ENCODE results near the gene SDHB. TPM values are rescaled to one million over a fixed set of nuclear protein-coding genes. Genes with fewer than 3 reads are reported as not detected.

The SDHB gene
- polyA plus RNA-seq, 1 donor (not counting 4 experiments of a cell fraction or from before 2014, with no cell fraction given) = 228 TPM

GRCh38 chr1:16979475-16980327 lies 74.1 kb downstream of the SDHB start:
- no peaks in the 10 kb centered on the region for H3K9me1 ChIP-seq (ENCODE audit: control insufficient read depth, extremely low read depth, insufficient read depth, low read length)
- peaks cover 25% of the 10 kb centered on the region for H3K79me2 ChIP-seq (ENCODE audit: control insufficient read depth, insufficient read depth, low read length)
- no peaks in the 10 kb centered on the region for H4K20me1 ChIP-seq (ENCODE audit: control insufficient read depth, extremely low read depth, insufficient read depth, low read length)
- H3K36me3 ChIP-seq (ENCODE audit: control insufficient read depth in 2 of 2, extremely low read depth in 1 of 2, insufficient read depth in 2 of 2, low read length in 2 of 2) = peaks cover 8 to 17% of the 10 kb centered on the region in 2 experiments
- peaks cover 39% of the 10 kb centered on the region for H3K4me1 ChIP-seq (ENCODE audit: control insufficient read depth, extremely low read depth, insufficient read depth, low read length)
- peak overlapping the region; percentile 67 for H3K4me2 ChIP-seq (ENCODE audit: control insufficient read depth, extremely low read depth, insufficient read depth, low read depth, low read length)
- no peak for FAIRE-seq
- dilution Hi-C loops (cut with MboI; ENCODE audit: extremely low pct_ligation_motif_present, low sequenced_read_pairs) = no loop called here
- H3K27me3 ChIP-seq (ENCODE audit: control insufficient read depth, extremely low read depth, insufficient read depth, low read length) = no peaks in the 10 kb centered on the region
- no peak for DNase-seq (ENCODE audit: low read depth, low spot score)
- H2AFZ ChIP-seq (ENCODE audit: control insufficient read depth, low read length) = no peak overlapping the region
- peak overlapping the region; percentile 75 for H3K9ac ChIP-seq (ENCODE audit: control insufficient read depth, extremely low read depth, insufficient read depth, low read length)
- peak overlapping the region; percentile 92 for H3K27ac ChIP-seq (ENCODE audit: control insufficient read depth, insufficient read depth, low read length)
- H3K9me3 ChIP-seq (ENCODE audit: control insufficient read depth, low read depth, low read length) = no peaks in the 10 kb centered on the region
- peak overlapping the region; percentile 54 to 77 (median 62) for H3K4me3 ChIP-seq (ENCODE audit: control insufficient read depth in 2 of 3, extremely low read depth in 1 of 3, insufficient read depth in 2 of 3, low read depth in 1 of 3, low read length in 3 of 3)
- no peak for TF ChIP-seq EZH2 (IDR thresholded peaks at IDR 0.05; ENCODE audit: low read length)
- TF ChIP-seq CTCF (optimal IDR thresholded peaks at IDR 0.05 in 1 of 3, IDR thresholded peaks at IDR 0.05 in 1 of 3, conservative IDR thresholded peaks at IDR 0.05 in 1 of 3; ENCODE audit: extremely low read depth in 1 of 3, insufficient read depth in 2 of 3, low read length in 3 of 3) = no peak

DNA sequence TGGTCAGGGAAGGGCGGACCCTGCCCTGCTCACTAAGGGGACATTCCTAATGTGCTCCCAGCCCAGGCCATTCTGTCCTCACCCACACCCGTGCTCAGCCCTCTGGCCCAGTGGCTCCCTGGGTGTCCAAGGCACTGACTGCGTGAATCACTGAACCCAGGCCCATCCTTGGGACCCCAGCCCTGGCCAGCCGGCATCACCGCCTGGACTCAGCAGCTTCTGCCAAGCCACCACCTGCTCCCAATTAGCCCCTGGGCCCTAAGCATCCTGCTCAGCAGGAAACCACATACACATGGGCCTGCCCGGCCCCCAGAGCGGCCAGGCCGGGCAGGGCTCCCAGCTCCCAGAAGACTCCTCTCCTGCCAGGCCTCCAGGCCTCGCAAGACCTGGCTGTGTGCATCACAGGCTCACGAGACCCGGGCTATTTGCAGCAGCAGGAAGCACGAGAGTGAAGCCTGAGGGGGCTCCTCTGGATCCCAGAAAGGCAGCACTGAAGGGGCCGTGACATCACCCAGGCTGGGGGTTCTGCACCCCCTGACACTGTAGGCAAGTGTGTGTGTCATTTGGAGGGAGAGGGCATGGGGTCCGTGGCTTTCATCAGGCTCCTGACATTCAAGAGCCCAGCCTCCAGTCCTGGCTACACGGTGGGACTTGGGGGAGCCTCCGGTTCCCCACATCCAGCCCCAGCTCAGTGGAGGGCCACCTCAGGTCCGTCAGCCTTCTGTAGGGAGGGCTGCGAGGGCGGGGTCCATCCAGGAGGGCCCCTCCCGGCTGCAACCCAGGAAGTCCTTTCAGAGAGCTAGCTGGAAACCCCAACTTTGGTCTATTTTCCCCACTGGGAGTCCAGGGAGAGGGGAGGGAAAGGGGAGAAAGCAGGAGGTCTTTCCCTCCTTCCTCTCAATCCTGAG lies 75.0 kb downstream of the SDHB start:
- peaks cover 32% of the 10 kb centered on the region for H3K4me1 ChIP-seq (ENCODE audit: control insufficient read depth, extremely low read depth, insufficient read depth, low read length)
- H3K9me3 ChIP-seq (ENCODE audit: control insufficient read depth, low read depth, low read length) = no peaks in the 10 kb centered on the region
- no peak for DNase-seq (ENCODE audit: low read depth, low spot score)
- H3K36me3 ChIP-seq (ENCODE audit: control insufficient read depth in 2 of 2, extremely low read depth in 1 of 2, insufficient read depth in 2 of 2, low read length in 2 of 2) = peaks cover 8 to 17% of the 10 kb centered on the region in 2 experiments
- peaks cover 25% of the 10 kb centered on the region for H3K79me2 ChIP-seq (ENCODE audit: control insufficient read depth, insufficient read depth, low read length)
- FAIRE-seq = no peak
- H4K20me1 ChIP-seq (ENCODE audit: control insufficient read depth, extremely low read depth, insufficient read depth, low read length) = no peaks in the 10 kb centered on the region
- TF ChIP-seq CTCF (optimal IDR thresholded peaks at IDR 0.05 in 1 of 3, IDR thresholded peaks at IDR 0.05 in 1 of 3, conservative IDR thresholded peaks at IDR 0.05 in 1 of 3; ENCODE audit: extremely low read depth in 1 of 3, insufficient read depth in 2 of 3, low read length in 3 of 3) = no peak
- no peak for TF ChIP-seq EZH2 (IDR thresholded peaks at IDR 0.05; ENCODE audit: low read length)
- H3K27ac ChIP-seq (ENCODE audit: control insufficient read depth, insufficient read depth, low read length) = peak overlapping the region; percentile 13
- no peak overlapping the region for H2AFZ ChIP-seq (ENCODE audit: control insufficient read depth, low read length)
- H3K4me2 ChIP-seq (ENCODE audit: control insufficient read depth, extremely low read depth, insufficient read depth, low read depth, low read length) = peak overlapping the region; percentile 67
- H3K9me1 ChIP-seq (ENCODE audit: control insufficient read depth, extremely low read depth, insufficient read depth, low read length) = no peaks in the 10 kb centered on the region
- peak overlapping the region; percentile 75 for H3K9ac ChIP-seq (ENCODE audit: control insufficient read depth, extremely low read depth, insufficient read depth, low read length)
- peak overlapping the region; percentile 54 to 77 (median 55) for H3K4me3 ChIP-seq (ENCODE audit: control insufficient read depth in 2 of 3, extremely low read depth in 1 of 3, insufficient read depth in 2 of 3, low read depth in 1 of 3, low read length in 3 of 3)
- no peaks in the 10 kb centered on the region for H3K27me3 ChIP-seq (ENCODE audit: control insufficient read depth, extremely low read depth, insufficient read depth, low read length)
- dilution Hi-C loops (cut with MboI; ENCODE audit: extremely low pct_ligation_motif_present, low sequenced_read_pairs) = no loop called here

Data from keratinocyte (primary cell).